Astrocyte of the cerebellum (primary cell): ENCODE results near the gene BAAT.

Experiments
- DNase-seq: peaks from one replicate; pipeline ENCODE4 v3.0.0-alpha.2; 2011; ENCODE audit warnings: low read depth
- H3K4me3 ChIP-seq: 2 replicates; pipeline ENCODE4 v1.5.1; 2011; ENCODE audit warnings: mild to moderate bottlenecking, low read depth, low read length, moderate library complexity
- in situ Hi-C: cut with HindIII; loops from 2 replicates; pipeline ENCODE4 v1.10.0; 2017; ENCODE audit warnings: low sequenced_read_pairs
- TF ChIP-seq, protein P1 (sequence below): IDR thresholded peaks from 2 replicates; pipeline ENCODE4 v1.5.1; 2012; ENCODE audit warnings: low read length, low read depth, moderate library complexity, mild to moderate bottlenecking; ENCODE audit errors: missing control alignments

The BAAT gene

DNA sequence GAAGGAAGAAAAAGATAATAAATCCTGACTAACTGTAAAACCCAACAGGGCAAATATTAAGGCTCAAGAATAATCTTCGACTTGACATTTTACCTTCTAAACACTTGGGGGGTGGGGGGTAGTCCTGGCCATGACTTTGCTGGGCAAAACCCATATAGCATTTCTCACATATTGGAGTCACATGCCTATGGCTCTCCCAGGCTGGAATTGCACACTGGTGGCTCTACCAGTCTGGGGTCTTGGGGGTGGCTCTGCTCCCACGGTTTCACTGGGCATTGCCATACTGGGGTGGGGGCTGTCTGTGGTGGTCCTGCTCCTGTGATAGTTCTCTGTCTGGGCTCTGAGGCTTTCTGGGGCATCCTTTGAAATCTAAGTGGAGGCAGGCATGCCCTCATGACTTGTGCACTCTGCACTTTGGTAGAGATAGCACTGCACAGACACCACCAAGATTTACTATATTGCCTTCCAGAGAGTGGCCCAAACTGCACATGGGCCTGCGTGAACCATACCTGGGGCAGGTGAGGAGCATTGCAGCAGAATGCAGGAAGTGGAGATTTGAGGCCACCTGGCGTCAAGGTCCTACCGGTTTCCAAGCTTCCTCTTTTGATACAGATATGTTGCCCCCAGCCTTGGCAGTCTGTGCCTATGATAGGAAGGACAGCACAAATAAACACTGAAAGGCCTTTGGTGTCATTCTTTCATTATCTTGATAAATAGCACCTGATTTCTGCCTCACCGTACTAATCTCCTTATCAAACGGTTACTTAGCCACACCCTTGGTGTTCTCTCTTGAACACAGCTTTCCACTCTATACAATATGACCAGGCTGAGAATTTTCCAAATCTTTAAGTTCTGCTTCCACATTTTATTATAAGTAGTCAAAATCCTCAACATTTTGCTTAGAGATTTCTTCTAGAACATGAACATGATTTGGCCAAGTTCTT, 29.8 kb downstream of the BAAT start:
- no peak overlapping the region for H3K4me3 ChIP-seq
- TF ChIP-seq, protein P1, sequence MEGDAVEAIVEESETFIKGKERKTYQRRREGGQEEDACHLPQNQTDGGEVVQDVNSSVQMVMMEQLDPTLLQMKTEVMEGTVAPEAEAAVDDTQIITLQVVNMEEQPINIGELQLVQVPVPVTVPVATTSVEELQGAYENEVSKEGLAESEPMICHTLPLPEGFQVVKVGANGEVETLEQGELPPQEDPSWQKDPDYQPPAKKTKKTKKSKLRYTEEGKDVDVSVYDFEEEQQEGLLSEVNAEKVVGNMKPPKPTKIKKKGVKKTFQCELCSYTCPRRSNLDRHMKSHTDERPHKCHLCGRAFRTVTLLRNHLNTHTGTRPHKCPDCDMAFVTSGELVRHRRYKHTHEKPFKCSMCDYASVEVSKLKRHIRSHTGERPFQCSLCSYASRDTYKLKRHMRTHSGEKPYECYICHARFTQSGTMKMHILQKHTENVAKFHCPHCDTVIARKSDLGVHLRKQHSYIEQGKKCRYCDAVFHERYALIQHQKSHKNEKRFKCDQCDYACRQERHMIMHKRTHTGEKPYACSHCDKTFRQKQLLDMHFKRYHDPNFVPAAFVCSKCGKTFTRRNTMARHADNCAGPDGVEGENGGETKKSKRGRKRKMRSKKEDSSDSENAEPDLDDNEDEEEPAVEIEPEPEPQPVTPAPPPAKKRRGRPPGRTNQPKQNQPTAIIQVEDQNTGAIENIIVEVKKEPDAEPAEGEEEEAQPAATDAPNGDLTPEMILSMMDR: no peak
- DNase-seq: no peak
- in situ Hi-C loops: no loop called here

DNA sequence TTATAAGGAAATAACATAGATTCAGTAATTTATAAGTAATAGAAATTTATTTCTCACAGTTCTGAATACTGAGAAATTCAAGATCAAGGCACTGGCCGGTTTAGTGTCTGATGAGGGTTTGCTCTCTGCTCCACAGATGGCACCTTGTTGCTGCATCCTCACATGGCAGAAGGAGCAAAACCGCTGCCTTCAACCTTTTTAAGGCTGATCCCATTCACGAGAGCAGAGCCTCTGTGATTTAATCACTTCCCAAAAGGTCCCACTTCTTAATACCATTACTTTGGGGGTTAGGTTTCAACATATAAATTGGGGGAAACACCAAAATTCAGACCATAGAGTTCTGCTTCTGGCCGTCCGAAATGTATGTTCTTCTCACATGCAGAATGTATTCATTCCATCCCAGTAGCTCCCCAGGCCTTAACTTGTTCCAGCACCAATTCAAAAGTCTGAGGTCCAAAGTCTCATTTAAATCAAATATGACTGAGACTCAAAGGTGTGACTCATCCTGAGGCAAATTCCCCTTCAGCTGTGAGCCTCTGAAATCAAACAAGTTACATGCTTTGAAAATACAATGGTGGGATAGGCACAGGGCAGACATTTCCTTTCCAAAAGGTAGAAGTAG, 30.6 kb downstream of the BAAT start:
- DNase-seq: no peak
- in situ Hi-C loops: no loop called here
- TF ChIP-seq, protein P1: no peak
- no peak overlapping the region for H3K4me3 ChIP-seq

DNA sequence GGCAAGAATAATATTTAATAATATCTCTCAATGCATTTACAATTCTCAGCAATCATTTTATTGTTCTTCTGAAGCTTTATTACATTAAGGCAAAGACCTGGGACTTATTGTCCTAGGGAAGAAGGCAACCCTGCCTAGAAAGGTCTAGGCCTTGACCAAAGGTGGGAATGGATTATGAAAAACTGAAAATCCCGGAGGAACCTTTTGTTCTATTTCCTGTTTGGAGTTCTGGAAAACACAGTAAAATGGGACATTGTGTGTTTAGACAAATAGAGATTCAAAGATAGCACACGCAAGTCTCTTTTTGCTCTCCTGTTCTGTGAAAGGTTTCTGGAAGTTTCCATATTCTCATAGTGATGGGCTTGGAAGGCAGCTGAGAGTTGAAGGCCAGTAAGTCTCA, 31.1 kb downstream of the BAAT start:
- no peak overlapping the region for H3K4me3 ChIP-seq
- DNase-seq: no peak
- TF ChIP-seq, protein P1: no peak
- in situ Hi-C loops: no loop called here

DNA sequence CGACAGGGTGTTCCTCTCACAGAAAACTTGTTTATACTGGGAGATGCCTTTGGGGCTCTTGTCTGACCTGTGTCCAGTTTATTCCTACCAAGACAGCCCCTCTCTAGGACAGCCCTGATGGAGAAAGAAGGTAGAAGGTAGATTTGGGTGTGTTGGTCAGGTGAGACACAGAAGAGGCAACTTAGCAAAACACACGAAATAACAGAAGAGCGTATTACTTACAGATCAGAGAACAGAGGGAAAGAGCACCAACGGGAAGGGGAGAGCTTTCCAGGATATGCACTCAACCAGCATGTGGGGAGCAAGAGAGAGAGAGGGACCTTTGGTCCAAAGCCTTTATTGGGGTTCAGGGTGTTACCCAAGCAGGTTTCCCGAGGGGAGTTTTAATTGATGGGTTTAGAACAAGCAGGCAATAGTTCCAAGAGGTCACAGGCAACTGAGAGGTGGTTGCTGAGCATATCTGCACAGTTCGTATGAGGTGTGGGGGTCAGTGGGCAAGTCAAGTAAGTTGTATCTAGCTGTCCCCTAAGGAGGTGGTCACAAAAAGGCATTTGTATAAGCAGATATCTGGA, 31.8 kb downstream of the BAAT start:
- in situ Hi-C loops: no loop called here
- no peak for DNase-seq
- TF ChIP-seq, protein P1: no peak
- H3K4me3 ChIP-seq: no peak overlapping the region

DNA sequence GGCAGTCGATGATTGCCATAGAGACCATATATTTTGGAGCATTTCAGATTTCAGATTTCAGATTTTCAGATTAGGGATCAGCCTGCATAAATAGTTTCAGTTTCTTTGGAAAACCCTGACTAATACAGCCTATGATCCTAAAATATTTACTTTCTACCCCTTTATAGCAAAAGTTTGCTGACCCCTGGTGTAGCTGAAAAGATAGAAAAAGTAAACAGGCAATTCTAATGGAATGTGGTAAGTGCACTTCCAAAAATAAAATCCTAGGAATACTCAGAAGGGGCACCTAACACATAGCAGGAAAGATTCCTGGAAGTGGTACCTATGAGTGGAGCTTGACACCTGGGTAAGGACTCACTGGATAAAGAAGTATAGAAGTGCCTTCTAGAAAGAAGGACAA, 34.5 kb downstream of the BAAT start:
- in situ Hi-C loops: no loop called here
- TF ChIP-seq, protein P1: no peak
- DNase-seq: no peak
- no peak overlapping the region for H3K4me3 ChIP-seq

DNA sequence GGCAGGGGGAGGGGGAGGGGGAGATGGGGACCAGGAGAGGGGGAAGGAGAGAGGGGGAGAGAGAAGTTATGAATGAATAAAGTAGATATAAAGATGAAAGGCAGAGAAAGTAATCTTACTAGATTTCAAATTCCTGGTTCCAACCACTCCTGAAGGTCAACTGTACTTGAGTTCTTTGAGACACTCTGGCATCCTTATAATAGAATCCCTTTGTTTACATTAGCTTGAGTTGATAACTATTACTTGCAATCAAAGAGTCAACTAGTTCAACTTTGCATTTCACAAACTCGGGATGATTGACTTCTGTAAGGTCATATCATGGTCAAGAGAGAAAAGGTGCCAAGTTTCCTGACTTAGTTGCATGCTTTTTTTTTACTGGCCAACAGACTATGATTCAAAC, 42.2 kb downstream of the BAAT start:
- in situ Hi-C loops: no loop called here
- TF ChIP-seq, protein P1: no peak
- DNase-seq: no peak
- H3K4me3 ChIP-seq: no peak overlapping the region
